Chondrocyte (in vitro differentiated cells): ENCODE data around the gene KCNK18. TPM values are rescaled to one million over a fixed set of nuclear protein-coding genes. Genes with fewer than 3 reads are reported as not detected.

ENCODE experiments used
- DNase-seq: peaks from one replicate; pipeline ENCODE4 v3.0.0; 2021; ENCODE audit warnings: mixed read lengths, low spot score
- H3K27ac Mint-ChIP-seq: one replicate; pipeline ENCODE4 v1.8.0; 2021; ENCODE audit warnings: mild to moderate bottlenecking, moderate library complexity, mixed read lengths; ENCODE audit not compliant: unreplicated experiment
- H3K27me3 Mint-ChIP-seq: 2 replicates; pipeline ENCODE4 v1.8.0; 2021; ENCODE audit warnings: low read depth, mixed read lengths
- H3K36me3 Mint-ChIP-seq: 2 replicates; pipeline ENCODE4 v1.8.0; 2021; ENCODE audit warnings: low read depth, mixed read lengths
- H3K4me1 Mint-ChIP-seq: 2 replicates; pipeline ENCODE4 v1.8.0; 2021; ENCODE audit warnings: low read depth, mild to moderate bottlenecking, mixed read lengths
- H3K4me3 Mint-ChIP-seq: one replicate; pipeline ENCODE4 v1.8.0; 2021; ENCODE audit warnings: mild to moderate bottlenecking, moderate library complexity, mixed read lengths; ENCODE audit not compliant: unreplicated experiment
- H3K9me3 Mint-ChIP-seq: 2 replicates; pipeline ENCODE4 v1.8.0; 2021; ENCODE audit warnings: low read depth, mixed read lengths
- microRNA-seq: library from miRNA; unstranded; fragments of <30 nt; microRNA quantifications from one replicate; pipeline ENCODE4 v1.2.0, GENCODE V29; 2020; ENCODE audit warnings: borderline number of aligned reads
- total RNA-seq: library from RNA; stranded (reverse); gene quantifications from 3 replicates; pipeline ENCODE4 v1.2.1, GENCODE V29; 2021
- TF ChIP-seq, protein P1 (sequence below): fragments of 200-600 bp; sonication (generic); IDR thresholded peaks from 2 replicates; pipeline ENCODE4 v1.5.0; 2021; ENCODE audit warnings: antibody characterized with exemption, mild to moderate bottlenecking, moderate library complexity

KCNK18 gene
- total RNA-seq, 1 donor from 2014 or later: not detected

DNA sequence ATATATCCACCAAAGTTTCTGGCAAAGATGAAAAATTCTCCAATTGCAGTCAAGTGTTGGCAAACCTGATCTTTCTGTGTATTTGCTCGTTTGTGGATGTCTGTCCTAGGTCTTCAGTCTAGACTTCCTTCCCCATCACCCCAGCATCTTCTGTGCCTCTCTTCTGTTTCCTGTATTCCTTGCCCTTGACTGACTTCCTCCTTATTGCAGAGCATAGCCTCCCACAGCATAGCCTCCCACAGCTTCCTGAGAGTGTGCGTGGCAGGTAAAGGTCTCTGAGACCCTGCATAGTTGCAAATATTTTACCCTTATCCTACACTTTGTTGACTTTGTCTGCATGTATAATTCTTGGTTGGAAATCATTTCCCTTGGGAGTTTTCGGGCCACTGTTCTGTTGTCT, 62.0 kb downstream of the KCNK18 start:
- Mint-ChIP-seq H3K9me3 (no peaks in the 10 kb centered on the region), H3K36me3 (no peaks in the 10 kb centered on the region), H3K27ac (no peak overlapping the region), H3K4me1 (peaks cover 4% of the 10 kb centered on the region), H3K4me3 (no peak overlapping the region), H3K27me3 (peaks cover 47% of the 10 kb centered on the region)
- TF ChIP-seq, protein P1, sequence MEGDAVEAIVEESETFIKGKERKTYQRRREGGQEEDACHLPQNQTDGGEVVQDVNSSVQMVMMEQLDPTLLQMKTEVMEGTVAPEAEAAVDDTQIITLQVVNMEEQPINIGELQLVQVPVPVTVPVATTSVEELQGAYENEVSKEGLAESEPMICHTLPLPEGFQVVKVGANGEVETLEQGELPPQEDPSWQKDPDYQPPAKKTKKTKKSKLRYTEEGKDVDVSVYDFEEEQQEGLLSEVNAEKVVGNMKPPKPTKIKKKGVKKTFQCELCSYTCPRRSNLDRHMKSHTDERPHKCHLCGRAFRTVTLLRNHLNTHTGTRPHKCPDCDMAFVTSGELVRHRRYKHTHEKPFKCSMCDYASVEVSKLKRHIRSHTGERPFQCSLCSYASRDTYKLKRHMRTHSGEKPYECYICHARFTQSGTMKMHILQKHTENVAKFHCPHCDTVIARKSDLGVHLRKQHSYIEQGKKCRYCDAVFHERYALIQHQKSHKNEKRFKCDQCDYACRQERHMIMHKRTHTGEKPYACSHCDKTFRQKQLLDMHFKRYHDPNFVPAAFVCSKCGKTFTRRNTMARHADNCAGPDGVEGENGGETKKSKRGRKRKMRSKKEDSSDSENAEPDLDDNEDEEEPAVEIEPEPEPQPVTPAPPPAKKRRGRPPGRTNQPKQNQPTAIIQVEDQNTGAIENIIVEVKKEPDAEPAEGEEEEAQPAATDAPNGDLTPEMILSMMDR: no peak
- DNase-seq: no peak

Small RNAs within 50 kb of the gene (microRNA-seq; reads per million reads assigned to microRNA genes)
- not detected for gene MIR3663

Other genes starting within 250 kb of the KCNK18 start
- 20.2 to 24.7 TPM (median 20.6 TPM) in 3 replicates for gene SHTN1, start 192.3 kb upstream of the KCNK18 start, total RNA-seq
- 5.2 TPM in 1 of 3 replicates, not detected in the others for gene VAX1, start 59.2 kb upstream of the KCNK18 start, total RNA-seq
- gene SLC18A2, start 43.6 kb downstream of the KCNK18 start, total RNA-seq: not detected in 3 replicates
- 34.9 to 40.5 TPM (median 36.3 TPM) in 3 replicates for gene PDZD8, start 178.0 kb downstream of the KCNK18 start, total RNA-seq